Hematopoietic multipotent progenitor cell (in vitro differentiated cells): ENCODE data around the gene KCTD20. TPM values are rescaled to one million over a fixed set of nuclear protein-coding genes. Genes with fewer than 3 reads are reported as not detected.

Source experiments
- DNase-seq, 3 donors: peaks; one replicate each; pipeline ENCODE4 v3.0.0-alpha.2; 2011 to 2015; ENCODE audit warnings: low read depth in 2 of 3, low spot score in 2 of 3
- small RNA-seq: library from RNA; depleted of rRNA; stranded (forward); fragments of <200 nt; gene quantifications from one replicate; pipeline ENCODE3, GENCODE V24; 2012
- total RNA-seq: library from RNA; depleted of rRNA; stranded (reverse); fragments of >200 nt; gene quantifications from one replicate; pipeline ENCODE4 v1.2.3, GENCODE V29; 2012

KCTD20 gene
- total RNA-seq, 1 donor: 49.3 TPM

GRCh38 chr6:36525346-36525745, 82.5 kb downstream of the KCTD20 start:
- no peak for DNase-seq

GRCh38 chr6:36526066-36526465, 83.3 kb downstream of the KCTD20 start:
- peak in 2 of 3 donors; percentile 48 to 79 for DNase-seq

DNA sequence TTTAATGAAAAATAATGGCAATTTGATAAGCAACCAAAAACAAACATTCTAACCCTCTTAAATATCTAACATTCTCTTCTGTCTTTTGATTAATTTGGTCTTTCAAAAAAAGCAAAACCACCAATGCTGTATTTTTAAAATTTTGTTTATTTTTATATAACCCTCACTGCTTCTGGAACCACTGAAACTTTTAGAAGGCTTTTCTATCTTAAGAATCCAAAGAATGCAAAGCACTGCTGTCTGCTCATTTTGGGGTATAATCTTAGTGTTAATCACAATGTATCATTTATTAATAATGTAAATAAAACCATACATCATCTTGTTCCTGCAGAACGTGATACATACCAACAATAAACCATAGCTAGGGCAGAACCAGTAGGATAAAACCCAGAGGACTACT, 90.5 kb downstream of the KCTD20 start:
- no peak for DNase-seq

DNA sequence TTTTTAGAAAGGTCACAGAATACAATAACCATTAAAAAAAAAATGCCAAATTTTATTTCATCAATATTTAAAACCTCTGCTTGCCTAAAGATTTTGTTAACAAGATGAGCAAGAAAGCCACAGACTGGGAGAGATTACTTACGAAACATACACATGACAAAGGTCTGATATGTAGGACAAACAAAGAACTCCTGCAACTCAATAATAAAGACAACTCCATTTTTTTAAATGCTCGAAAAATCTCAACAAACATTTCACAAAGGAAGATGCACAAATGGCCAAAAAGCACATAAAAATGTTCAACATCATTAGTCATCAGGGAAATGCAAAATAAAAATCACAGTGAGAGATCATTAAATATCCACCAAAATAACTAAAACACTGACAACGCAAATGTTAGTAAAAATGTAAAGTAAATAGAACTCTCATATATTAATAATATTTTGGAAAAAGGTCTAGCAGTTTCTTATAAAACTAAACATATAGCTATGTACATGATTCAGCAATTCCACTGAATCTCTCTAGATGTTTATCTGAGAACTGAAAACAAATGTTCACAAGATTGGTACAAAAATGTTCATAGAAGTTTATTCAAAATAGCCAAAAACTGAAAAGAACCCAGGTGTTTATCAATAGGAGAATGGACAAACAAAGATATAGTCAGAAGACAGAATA, 94.2 kb downstream of the KCTD20 start:
- no peak for DNase-seq

- DNase-seq: no peak
These were observed 97.2 kb downstream of the KCTD20 start for GRCh38 chr6:36539814-36540568.

Small RNAs within 50 kb of the gene (small RNA-seq; reads per million reads assigned to genes)
- not detected for gene RN7SL502P

Other genes with a start within 250 kb of the KCTD20 start
- gene BRPF3, start 246.3 kb upstream of the KCTD20 start, total RNA-seq: 10.5 TPM
- 0.27 TPM for gene PNPLA1, start 172.9 kb upstream of the KCTD20 start, total RNA-seq
- not detected for gene BNIP5, start 106.1 kb upstream of the KCTD20 start, total RNA-seq
- gene ETV7, start 55.3 kb upstream of the KCTD20 start, total RNA-seq: 0.27 TPM
- gene PXT1, start 146 bp upstream of the KCTD20 start, total RNA-seq: 0.27 TPM
- 13.5 TPM for gene STK38, start 104.5 kb downstream of the KCTD20 start, total RNA-seq
- gene SRSF3, start 151.4 kb downstream of the KCTD20 start, total RNA-seq: 340 TPM
- gene CDKN1A, start 235.7 kb downstream of the KCTD20 start, total RNA-seq: 16.4 TPM